C4-2B (cell line): ENCODE results near the gene CMIP.

ENCODE experiments used
- H3K27ac ChIP-seq: fragments of 450-650 bp; 2 replicates; pipeline ENCODE4 v1.5.1; 2017
- CTCF ChIP-seq: fragments of 450-650 bp; conservative IDR thresholded peaks from 2 replicates; pipeline ENCODE4 v1.5.1; 2017; ENCODE audit warnings: mild to moderate bottlenecking
- ZFX ChIP-seq: fragments of 450-650 bp; IDR thresholded peaks from 2 replicates; pipeline ENCODE4 v1.6.1; 2017

The CMIP gene

GRCh38 chr16:81445143-81445961, 744 bp downstream of the CMIP start:
- peak overlapping the region; percentile 73 for H3K27ac ChIP-seq
- TF ChIP-seq CTCF, result no peak; the same call in 1 of the 2 replicates
- no peak for TF ChIP-seq ZFX

GRCh38 chr16:81445966-81446906, 1.6 kb downstream of the CMIP start:
- TF ChIP-seq CTCF (no peak), ZFX (no peak)
- peak overlapping the region; percentile 73 for H3K27ac ChIP-seq

DNA sequence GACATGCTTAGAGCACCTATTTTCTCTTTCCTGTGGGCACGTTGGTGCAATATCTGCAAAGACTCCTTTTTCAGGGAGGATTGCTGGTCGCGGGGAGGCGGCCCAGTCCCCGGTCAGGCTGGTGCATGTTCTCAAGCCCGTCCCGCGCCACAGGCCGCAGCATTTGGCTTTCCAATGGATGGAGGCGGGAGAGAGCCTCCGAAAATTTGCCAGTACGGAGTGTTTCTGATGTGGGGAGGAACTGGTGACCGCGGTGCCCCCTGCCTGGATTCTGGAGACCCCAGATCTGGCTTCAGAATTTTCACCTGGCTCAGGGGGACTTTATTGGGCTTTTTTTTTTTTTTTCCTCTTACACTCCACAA, 2.3 kb downstream of the CMIP start:
- H3K27ac ChIP-seq, result peak overlapping the region; percentile 73
- TF ChIP-seq ZFX (no peak), CTCF (no peak)

GRCh38 chr16:81447383-81448101, 2.9 kb downstream of the CMIP start:
- TF ChIP-seq ZFX (no peak), CTCF (no peak)
- H3K27ac ChIP-seq, result peak overlapping the region; percentile 73

- peak overlapping the region; percentile 73 for H3K27ac ChIP-seq
- TF ChIP-seq ZFX (no peak), CTCF (no peak)
These were observed 3.8 kb downstream of the CMIP start for GRCh38 chr16:81448154-81449131.

- TF ChIP-seq CTCF (no peak), ZFX (no peak)
- H3K27ac ChIP-seq, result no peak overlapping the region
These were observed 4.6 kb downstream of the CMIP start for GRCh38 chr16:81449241-81449640.
